HepG2 (cell line): ENCODE measurements around the gene CTRL. TPM values are rescaled to one million over a fixed set of nuclear protein-coding genes. Genes with fewer than 3 reads are reported as not detected.

Experiments
- ATF2 ChIP-seq: sonication (generic); formaldehyde crosslinking; IDR thresholded peaks from 2 replicates; pipeline ENCODE4 v1.4.0; 2020; ENCODE audit warnings: missing genetic modification reagents
- HOMEZ ChIP-seq: IDR thresholded peaks from 2 replicates; pipeline ENCODE4 v1.6.1; 2016; ENCODE audit warnings: low read depth
- JUND ChIP-seq: sonication (generic); formaldehyde crosslinking; IDR thresholded peaks from 2 replicates; pipeline ENCODE4 v1.8.0; 2022; ENCODE audit warnings: mild to moderate bottlenecking, missing genetic modification reagents
- PRMT3 ChIP-seq: sonication (generic); formaldehyde crosslinking; IDR thresholded peaks from 2 replicates; pipeline ENCODE4 v1.8.1; 2022; ENCODE audit warnings: low read depth, mild to moderate bottlenecking, moderate library complexity, missing genetic modification reagents, borderline replicate concordance
- RXRB ChIP-seq: IDR thresholded peaks from 2 replicates; pipeline ENCODE4 v1.6.1; 2016; ENCODE audit warnings: borderline replicate concordance, missing genetic modification reagents, missing compliant biosample characterization
- SAP130 ChIP-seq: IDR thresholded peaks from 2 replicates; pipeline ENCODE4 v1.6.1; 2016; ENCODE audit warnings: low read depth
- SKIL ChIP-seq: sonication (generic); formaldehyde crosslinking; IDR thresholded peaks from 2 replicates; pipeline ENCODE4 v1.8.0; 2022; ENCODE audit warnings: missing genetic modification reagents, mild to moderate bottlenecking, moderate library complexity, borderline replicate concordance
- SNAPC4 ChIP-seq: sonication (generic); formaldehyde crosslinking; IDR thresholded peaks from 2 replicates; pipeline ENCODE4 v1.4.0; 2020; ENCODE audit warnings: mild to moderate bottlenecking, missing genetic modification reagents
- TOPORS ChIP-seq: sonication (generic); formaldehyde crosslinking; IDR thresholded peaks from 2 replicates; pipeline ENCODE4 v1.8.0; 2023; ENCODE audit warnings: mild to moderate bottlenecking, missing genetic modification reagents
- USF2 ChIP-seq, 2 experiments: sonication (generic) in 1 of 2; formaldehyde crosslinking in 1 of 2; IDR thresholded peaks; 2 replicates each; pipeline versions ENCODE4 v1.5.1 to v1.6.1; 2011 to 2020; ENCODE audit warnings: borderline replicate concordance in 1 of 2, low read depth in 1 of 2, low read length in 1 of 2, mild to moderate bottlenecking in 1 of 2, missing genetic modification reagents in 1 of 2, moderate library complexity in 1 of 2
- ZNF598 ChIP-seq: sonication (generic); formaldehyde crosslinking; IDR thresholded peaks from 2 replicates; pipeline ENCODE4 v1.5.1; 2020; ENCODE audit warnings: mild to moderate bottlenecking, missing genetic modification reagents, borderline replicate concordance
- ZSCAN30 ChIP-seq: sonication (generic); formaldehyde crosslinking; IDR thresholded peaks from 2 replicates; pipeline ENCODE4 v1.5.0; 2020; ENCODE audit warnings: mild to moderate bottlenecking, missing genetic modification reagents
- polyA plus RNA-seq, 8 experiments: library from polyadenylated mRNA; depleted of rRNA in 3 of 8; stranded (reverse) in 7 of 8; unstranded in 1 of 8; fragments of >200 nt; fragmentation: Illumina TruSeq in 4 of 8; extraction: Trizol in 4 of 8; gene quantifications; 2 replicates each; pipeline versions ENCODE4 v1.2.1 to v1.2.3, GENCODE V29; 2011 to 2016; ENCODE audit warnings: low read depth in 4 of 8, missing spikeins in 1 of 8, mixed read lengths in 1 of 8; ENCODE audit not compliant: insufficient read depth in 1 of 8
- total RNA-seq, 5 experiments: library from RNA; depleted of rRNA; stranded (reverse); fragments of >200 nt; fragmentation: Illumina TruSeq; extraction: Trizol; gene quantifications; 2 replicates each; pipeline ENCODE4 v1.2.3, GENCODE V29; 2016; ENCODE audit warnings: low read depth in 1 of 5

CTRL gene
- total and polyA plus RNA-seq, 2 of the 13 experiments (the other 11 are each of a cell fraction or from before 2014, with no cell fraction given), result 1.9 to 2.7 TPM

GRCh38 chr16:67967183-67967957, 35.7 kb upstream of the CTRL start (continued):
- TF ChIP-seq SNAPC4 (CRISPR knock-in tag) (peak; percentile 72), ZSCAN30 (CRISPR knock-in tag) (no peak), JUND (0 out of 2 replicates have a peak, but pooled peaks have one; percentile 5), SAP130 (peak; percentile 62; the same call in 1 of the 2 replicates), TOPORS (CRISPR knock-in tag) (0 out of 2 replicates have a peak, but pooled peaks have one; percentile 24), ZNF598 (0 out of 2 replicates have a peak, but pooled peaks have one; percentile 83), HOMEZ (CRISPR knock-in tag) (no peak), ATF2 (CRISPR knock-in tag) (no peak), SKIL (0 out of 2 replicates have a peak, but pooled peaks have one; percentile 48), RXRB (CRISPR knock-in tag) (peak; percentile 3; the same call in 1 of the 2 replicates), USF2 (IDR thresholded peaks at IDR 0.05; ENCODE audit: low read depth, low read length) (peak; percentile 30; the same call in 1 of the 2 replicates), USF2 (CRISPR knock-in tag; IDR thresholded peaks at IDR 0.05; ENCODE audit: borderline replicate concordance) (no peak), PRMT3 (CRISPR knock-in tag) (0 out of 2 replicates have a peak, but pooled peaks have one; percentile 13)
